HG03460 (cell line): Measurements from ENCODE around the gene MYO6.

Experiments used
- ATAC-seq: cut with Tn5 transposase; IDR thresholded peaks from one replicate; pipeline ENCODE4 v1.9.1; 2021; ENCODE audit not compliant: unreplicated experiment

The MYO6 gene

DNA sequence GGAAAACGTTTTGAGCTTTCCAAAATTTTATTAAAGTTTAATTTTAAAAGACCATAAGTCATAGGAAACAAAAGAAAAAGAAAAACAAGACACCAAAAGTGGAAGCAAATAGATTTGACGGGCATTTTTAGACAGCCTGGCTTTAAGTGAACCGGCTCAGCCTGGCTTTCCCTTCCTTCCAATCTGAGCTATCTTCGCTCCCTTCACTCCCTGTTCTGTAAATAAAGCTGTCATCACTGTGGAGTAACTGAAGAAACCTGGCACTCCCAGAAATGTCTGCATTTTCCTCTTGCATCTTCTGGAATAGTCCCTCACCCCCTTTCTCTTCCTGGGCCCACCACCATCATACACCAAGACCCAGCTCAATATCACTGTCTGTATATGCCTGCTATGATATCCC lies 191.5 kb downstream of the MYO6 start:
- no peak for ATAC-seq

DNA sequence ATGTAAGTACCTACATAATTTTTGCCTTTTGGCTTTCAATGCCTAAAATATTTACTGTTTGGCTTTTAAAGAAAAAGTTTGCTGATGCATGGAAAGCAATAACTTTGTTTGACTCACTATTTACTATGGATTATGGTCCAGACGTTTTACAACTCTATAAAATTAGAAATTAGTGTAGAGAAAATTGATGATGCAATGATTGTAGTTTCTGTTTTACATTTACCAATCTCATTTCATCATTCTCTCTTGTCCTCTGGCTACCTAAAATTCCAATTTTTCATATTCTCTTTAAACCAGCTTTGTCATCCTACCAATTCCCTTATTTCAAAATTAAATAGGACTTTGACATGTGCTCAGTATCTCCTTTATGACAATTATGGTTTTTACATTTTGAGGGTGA lies 192.5 kb downstream of the MYO6 start:
- no peak for ATAC-seq

DNA sequence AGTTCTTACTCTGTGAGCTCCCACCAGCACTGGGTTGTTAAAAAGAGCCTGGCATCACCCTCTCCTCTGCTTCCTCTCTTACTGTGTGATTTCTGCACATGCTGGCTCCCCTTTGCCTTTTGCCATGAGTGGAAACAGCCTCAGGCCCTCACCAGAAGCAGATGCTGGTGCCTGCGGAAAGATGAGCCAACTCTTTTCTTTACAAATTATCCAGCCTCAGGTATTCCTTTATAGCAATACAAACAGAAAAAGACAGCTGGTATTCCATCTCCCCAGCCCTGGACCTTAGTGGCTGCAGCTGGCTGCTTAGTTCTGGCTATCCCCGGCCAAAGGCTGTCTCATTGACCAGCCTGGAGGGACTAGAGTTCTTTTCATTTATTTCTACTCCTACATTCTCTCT lies 194.3 kb downstream of the MYO6 start:
- no peak for ATAC-seq

DNA sequence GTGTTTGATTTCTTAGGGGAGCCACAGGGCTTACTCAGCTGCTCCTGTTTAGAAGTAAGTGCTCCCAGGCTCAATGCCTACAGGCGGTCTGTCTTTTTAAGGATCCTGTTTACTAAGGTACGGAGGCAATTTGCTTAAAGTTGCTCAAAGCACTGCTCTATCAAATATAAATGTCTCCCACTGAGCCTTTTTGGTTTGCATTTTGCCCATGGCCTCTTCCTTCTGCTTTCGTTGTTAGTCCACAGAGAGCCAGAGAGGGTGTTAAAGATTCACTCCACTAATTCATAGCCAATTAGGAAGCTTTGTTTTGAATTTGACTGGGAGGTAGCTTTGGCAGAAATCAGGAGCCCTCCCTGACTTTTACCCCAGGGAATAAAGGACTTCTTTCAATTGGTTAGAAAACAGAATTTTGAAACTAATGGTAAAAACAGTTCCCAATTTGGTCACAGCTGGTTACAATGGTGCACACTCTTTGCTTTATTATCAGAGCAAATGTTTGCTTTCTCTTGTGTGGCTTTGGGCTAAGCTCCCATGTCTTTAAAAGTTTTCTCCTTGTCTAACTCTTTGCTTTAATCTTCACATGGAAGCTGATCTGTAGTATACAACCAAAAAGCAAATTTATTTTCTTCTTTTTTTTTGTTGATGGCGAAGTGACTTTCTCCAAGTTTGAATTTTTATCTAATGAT lies 197.2 kb downstream of the MYO6 start:
- no peak for ATAC-seq

DNA sequence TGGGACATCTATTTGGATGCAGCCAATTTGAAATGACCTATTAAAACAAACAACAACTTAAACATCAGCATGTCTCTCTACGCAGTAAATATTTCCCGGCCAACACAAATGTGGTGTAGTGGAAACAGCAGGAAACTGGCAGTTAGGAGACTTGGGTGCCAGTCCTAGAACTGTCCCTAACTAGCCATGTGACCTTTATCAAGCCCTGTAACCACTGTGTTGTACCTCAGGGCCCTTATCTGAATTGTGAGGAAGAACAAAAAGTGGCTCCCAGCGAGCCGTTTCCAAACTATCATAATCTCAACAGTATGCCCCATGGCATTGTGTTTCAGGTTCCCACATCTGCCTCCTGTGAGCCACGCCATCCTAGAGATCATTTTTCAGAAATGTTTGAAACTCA lies 198.9 kb downstream of the MYO6 start:
- ATAC-seq: no peak

DNA sequence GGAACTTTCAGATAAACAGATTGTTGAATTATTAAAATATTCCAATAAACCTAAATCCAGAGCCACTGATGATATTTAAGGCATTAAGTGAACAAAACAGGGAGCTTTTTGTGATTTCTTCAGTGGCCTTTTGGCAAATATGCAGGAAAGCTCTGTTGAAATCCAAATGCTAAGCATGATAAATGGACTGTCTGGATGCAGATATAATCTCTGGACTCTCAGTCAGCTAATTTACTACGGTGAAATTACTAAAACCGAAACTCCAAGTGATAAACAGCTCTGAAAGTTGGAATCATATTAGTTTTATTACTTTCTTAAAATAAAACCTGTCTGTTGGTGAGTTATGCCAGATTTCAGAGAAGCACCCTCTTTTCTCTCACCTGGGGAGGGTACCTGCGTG lies 203.1 kb downstream of the MYO6 start:
- ATAC-seq: no peak

DNA sequence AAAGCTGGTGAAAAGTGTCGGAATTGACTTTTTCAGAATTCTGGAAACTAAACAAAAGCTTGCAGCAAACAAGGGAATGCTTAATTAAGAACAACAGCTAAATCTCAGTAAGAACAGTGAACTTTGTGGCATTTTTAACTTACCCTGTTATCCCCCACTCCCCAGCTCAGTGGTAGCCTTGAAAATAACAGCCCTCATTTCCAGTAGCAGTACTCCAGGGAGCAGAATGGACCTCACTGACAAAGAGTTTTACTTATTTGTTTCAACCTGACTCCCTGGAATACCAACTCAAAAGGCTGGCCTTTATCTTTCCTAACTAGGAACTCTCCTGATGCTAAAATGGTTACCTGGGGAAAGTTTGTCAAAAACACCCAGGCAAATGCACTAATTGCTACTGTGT lies 214.5 kb downstream of the MYO6 start:
- no peak for ATAC-seq

DNA sequence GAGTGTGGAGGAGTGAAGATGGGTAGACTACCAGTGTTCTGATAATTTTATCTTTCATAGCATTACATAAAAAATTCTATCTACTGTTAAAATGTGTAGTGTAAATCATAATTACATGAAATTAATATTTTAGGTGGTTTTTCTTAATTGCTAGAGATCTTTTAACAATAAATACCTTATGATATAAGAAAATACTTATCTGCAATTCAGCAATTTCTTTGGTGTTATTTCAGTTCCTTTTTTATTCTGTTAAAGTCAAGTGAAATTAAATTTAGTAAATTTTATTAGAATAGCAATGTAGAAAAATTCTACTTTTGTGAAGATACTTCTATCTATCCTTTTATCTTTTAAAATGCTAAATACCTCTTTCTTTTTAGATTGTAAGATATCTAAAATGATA lies 219.1 kb downstream of the MYO6 start:
- ATAC-seq: no peak
